Testis (tissue), 3 donors: ENCODE data around the gene PRUNE2. TPM values are rescaled to one million over a fixed set of nuclear protein-coding genes. Genes with fewer than 3 reads are reported as not detected.

Experiments
- DNase-seq: peaks from one replicate; pipeline ENCODE4 v3.0.0-alpha.2; 2019
- H3K27ac ChIP-seq, 2 donors: fragments of 200-600 bp; sonication (generic); one replicate each; pipeline ENCODE4 v1.5.1; 2019
- H3K27me3 ChIP-seq: fragments of 200-600 bp; sonication (generic); one replicate; pipeline ENCODE4 v1.5.1; 2019
- H3K36me3 ChIP-seq: fragments of 200-600 bp; sonication (generic); one replicate; pipeline ENCODE4 v1.5.1; 2017; ENCODE audit warnings: low read depth; ENCODE audit errors: missing control alignments
- H3K4me1 ChIP-seq: fragments of 200-600 bp; sonication (generic); one replicate; pipeline ENCODE4 v1.5.1; 2019
- H3K4me3 ChIP-seq, 2 donors: fragments of 200-600 bp; sonication (generic); one replicate each; pipeline ENCODE4 v1.5.1; 2017 to 2019
- H3K9me3 ChIP-seq: fragments of 200-600 bp; sonication (generic); one replicate; pipeline ENCODE4 v1.5.1; 2017
- CTCF ChIP-seq, 3 experiments: fragments of 450-650 bp in 2 of 3; fragments of 200-600 bp in 1 of 3; sonication (generic) in 1 of 3; IDR thresholded peaks; one replicate each; pipeline ENCODE4 v1.5.1; 2016 to 2019; ENCODE audit warnings: antibody characterized with exemption in 3 of 3, mild to moderate bottlenecking in 2 of 3, moderate library complexity in 1 of 3
- POLR2A ChIP-seq: fragments of 450-650 bp; IDR thresholded peaks from one replicate; pipeline ENCODE4 v1.6.1; 2017; ENCODE audit warnings: antibody characterized with exemption, mild to moderate bottlenecking, moderate library complexity
- WGBS, 2 donors: methylation state at CpG; one replicate each; pipeline ENCODE4 v1.1.5; 2018; 5-methylcytosine and 5-hydroxymethylcytosine counted together
- intact Hi-C: fragments of 100-400 bp; cut with DNase I; formaldehyde crosslinking; loops from one replicate; pipeline ENCODE4 v1.15.1; 2023; ENCODE audit warnings: low total_unique reads
- polyA plus RNA-seq: library from polyadenylated mRNA; stranded (reverse); fragments of 350-450 nt; fragmentation: Illumina TruSeq; extraction: RNeasy Lipid Tissue Mini Kit (QIAGEN cat#74804); gene quantifications from one replicate; pipeline ENCODE4 v1.2.3, GENCODE V29; 2014; ENCODE audit warnings: low read depth, low replicate concordance; ENCODE audit not compliant: insufficient read depth
- total RNA-seq, 2 donors: library from RNA; depleted of rRNA; stranded (reverse); fragments of >200 nt; gene quantifications; one replicate each; pipeline ENCODE4 v1.2.3, GENCODE V29; 2016

The PRUNE2 gene
- total and polyA plus RNA-seq, 3 donors from 2014 or later, result 15.8 to 19.3 (median 17.2) TPM

- Histone ChIP-seq H3K9me3 (no peaks in the 10 kb centered on the region), H3K4me1 (no peaks in the 10 kb centered on the region), H3K4me3 (no peak overlapping the region), H3K36me3 (no peaks in the 10 kb centered on the region), H3K27ac (no peak overlapping the region), H3K27me3 (no peaks in the 10 kb centered on the region)
- intact Hi-C loops, result no loop called here
- 82 to 91% methylated on average over 7 of the region's 7 CpGs for WGBS, 2 donors
- no peak for TF ChIP-seq CTCF (IDR thresholded peaks at IDR 0.05)
- no peak for TF ChIP-seq POLR2A
- DNase-seq, result no peak
Measured at GRCh38 chr9:76626980-76627379, 278.9 kb downstream of the PRUNE2 start.

- Histone ChIP-seq H3K9me3 (no peaks in the 10 kb centered on the region), H3K27me3 (no peaks in the 10 kb centered on the region), H3K36me3 (no peaks in the 10 kb centered on the region), H3K27ac (no peak overlapping the region), H3K4me1 (no peaks in the 10 kb centered on the region), H3K4me3 (no peak overlapping the region)
- intact Hi-C loops, result no loop called here
- TF ChIP-seq POLR2A, result no peak
- TF ChIP-seq CTCF (IDR thresholded peaks at IDR 0.05), result no peak
- WGBS, 2 donors, result 56 to 58% methylated on average over 1 of the region's 1 CpG
- DNase-seq, result no peak
Measured at GRCh38 chr9:76626141-76626540, 279.8 kb downstream of the PRUNE2 start.

- Histone ChIP-seq H3K9me3 (no peaks in the 10 kb centered on the region), H3K4me1 (no peaks in the 10 kb centered on the region), H3K4me3 (no peak overlapping the region), H3K36me3 (no peaks in the 10 kb centered on the region), H3K27me3 (no peaks in the 10 kb centered on the region), H3K27ac (no peak overlapping the region)
- intact Hi-C loops, result no loop called here
- WGBS, 2 donors, result 90 to 93% methylated on average over 5 of the region's 5 CpGs
- DNase-seq, result no peak
- TF ChIP-seq POLR2A (no peak), CTCF (IDR thresholded peaks at IDR 0.05) (no peak)
Measured at GRCh38 chr9:76624391-76625048, 281.4 kb downstream of the PRUNE2 start.

- Histone ChIP-seq H3K27ac (no peak overlapping the region), H3K9me3 (no peaks in the 10 kb centered on the region), H3K4me1 (peaks cover 11% of the 10 kb centered on the region), H3K27me3 (no peaks in the 10 kb centered on the region), H3K4me3 (no peak overlapping the region), H3K36me3 (no peaks in the 10 kb centered on the region)
- WGBS, 2 donors, result 79 to 84% methylated on average over 3 of the region's 3 CpGs
- intact Hi-C loops, result no loop called here
- TF ChIP-seq CTCF (IDR thresholded peaks at IDR 0.05), result no peak
- TF ChIP-seq POLR2A, result no peak
- DNase-seq, result no peak
Measured at GRCh38 chr9:76620996-76621395, 284.9 kb downstream of the PRUNE2 start.

- no peak for DNase-seq
Measured at GRCh38 chr9:76620581-76620980, 285.3 kb downstream of the PRUNE2 start.

More at GRCh38 chr9:76620581-76620980, 285.3 kb downstream of the PRUNE2 start:
- Histone ChIP-seq H3K27me3 (no peaks in the 10 kb centered on the region), H3K4me3 (no peak overlapping the region), H3K9me3 (no peaks in the 10 kb centered on the region), H3K36me3 (no peaks in the 10 kb centered on the region), H3K27ac (no peak overlapping the region), H3K4me1 (peaks cover 11% of the 10 kb centered on the region)
- TF ChIP-seq POLR2A (no peak), CTCF (IDR thresholded peaks at IDR 0.05) (no peak)
- 52 to 60% methylated on average over 3 of the region's 3 CpGs for WGBS, 2 donors
- intact Hi-C loops, result no loop called here
